HG02870 (cell line): ENCODE data around the gene CCDC185.

Experiments used
- ATAC-seq: cut with Tn5 transposase; IDR thresholded peaks from one replicate; pipeline ENCODE4 v1.9.1; 2021; ENCODE audit warnings: mild to moderate bottlenecking, moderate library complexity; ENCODE audit not compliant: unreplicated experiment

The CCDC185 gene

GRCh38 chr1:223429821-223430220, 36.6 kb downstream of the CCDC185 start:
- ATAC-seq, result no peak

- ATAC-seq, result no peak
Measured at GRCh38 chr1:223430236-223430635, 37.0 kb downstream of the CCDC185 start.

DNA sequence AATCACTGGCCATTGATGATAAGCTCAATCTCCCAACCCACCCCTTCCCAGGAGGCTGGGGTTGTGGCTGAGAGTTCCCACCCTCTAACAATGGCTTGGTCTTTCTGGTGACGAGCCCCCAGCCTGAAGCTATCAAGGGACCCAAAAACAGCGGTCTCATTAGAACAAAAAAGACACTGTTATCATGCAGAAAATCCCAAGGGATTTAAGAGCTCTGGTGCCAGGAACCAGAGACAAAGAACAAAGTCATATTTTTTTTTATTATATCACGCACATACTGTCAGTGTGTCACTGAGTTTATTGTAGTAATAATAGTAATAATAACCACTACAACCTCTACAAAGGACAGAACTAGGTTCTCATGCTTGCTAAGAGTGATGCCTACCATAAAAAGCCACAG, 43.9 kb downstream of the CCDC185 start:
- no peak for ATAC-seq

- ATAC-seq, result no peak
Measured at GRCh38 chr1:223443397-223443796, 50.2 kb downstream of the CCDC185 start.

- ATAC-seq, result no peak
Measured at GRCh38 chr1:223444411-223444810, 51.2 kb downstream of the CCDC185 start.
